ENCODE measurements around the gene PPP1R9A. TPM values are rescaled to one million over a fixed set of nuclear protein-coding genes. Genes with fewer than 3 reads are reported as not detected.
A peak's percentile ranks its signal among the peaks of the same experiment; 100 is the strongest.

The PPP1R9A gene
- total RNA-seq, 1 experiment from 2014 or later = 15.6 TPM

- intact Hi-C loops (cut with micrococcal nuclease; ENCODE audit: unreplicated experiment) = no loop called here
- CTCF ChIA-PET = no interaction called here
Observed at GRCh38 chr7:95062901-95063300, 155.5 kb downstream of the PPP1R9A start.

GRCh38 chr7:95066737-95067530, 159.5 kb downstream of the PPP1R9A start:
- DNase-seq (ENCODE audit: low spot score) = peak; percentile 77
- no peaks in the 10 kb centered on the region for H3K27me3 ChIP-seq (replicated peaks; ENCODE audit: insufficient read depth, low read depth, low read length, poor library complexity)
- ChIA-PET CTCF (no interaction called here), POLR2A (ENCODE audit: low non-redundant PET) (no interaction called here)
- no peak overlapping the region for H3K4me3 ChIP-seq (ENCODE audit: low read depth, low read length, poor library complexity, severe bottlenecking)
- H3K27ac ChIP-seq (ENCODE audit: low read depth, low read length, poor library complexity, severe bottlenecking) = peak overlapping the region; percentile 44
- BruUV-seq (replicated peaks) = no TSS peak
- no peaks in the 10 kb centered on the region for H3K36me3 ChIP-seq (ENCODE audit: insufficient read depth, low read length, poor library complexity, severe bottlenecking)
- peaks cover 13% of the 10 kb centered on the region for H3K4me1 ChIP-seq (ENCODE audit: insufficient read depth, low read length, poor library complexity, severe bottlenecking)
- TF ChIP-seq EZH2 (IDR thresholded peaks at IDR 0.05; ENCODE audit: borderline replicate concordance, low read depth, low read length, poor library complexity, severe bottlenecking) (no peak), CTCF (conservative IDR thresholded peaks at IDR 0.05; ENCODE audit: low read depth, low read length) (no peak)
- no peaks in the 10 kb centered on the region for H3K9me3 ChIP-seq (ENCODE audit: low read depth, low read length, poor library complexity, severe bottlenecking)
- intact Hi-C loops (cut with micrococcal nuclease; ENCODE audit: unreplicated experiment) = no loop called here

More at GRCh38 chr7:95062901-95063300, 155.5 kb downstream of the PPP1R9A start:
- H3K4me1 ChIP-seq (ENCODE audit: insufficient read depth, low read length, poor library complexity, severe bottlenecking) = peaks cover 13% of the 10 kb centered on the region
- no TSS peak for BruUV-seq (replicated peaks)
- no peaks in the 10 kb centered on the region for H3K27me3 ChIP-seq (replicated peaks; ENCODE audit: insufficient read depth, low read depth, low read length, poor library complexity)
- no peak for DNase-seq (ENCODE audit: low spot score)
- H3K9me3 ChIP-seq (ENCODE audit: low read depth, low read length, poor library complexity, severe bottlenecking) = no peaks in the 10 kb centered on the region
- H3K27ac ChIP-seq (ENCODE audit: low read depth, low read length, poor library complexity, severe bottlenecking) = no peak overlapping the region
- H3K4me3 ChIP-seq (ENCODE audit: low read depth, low read length, poor library complexity, severe bottlenecking) = no peak overlapping the region
- TF ChIP-seq CTCF (conservative IDR thresholded peaks at IDR 0.05; ENCODE audit: low read depth, low read length) (no peak), EZH2 (IDR thresholded peaks at IDR 0.05; ENCODE audit: borderline replicate concordance, low read depth, low read length, poor library complexity, severe bottlenecking) (no peak)
- H3K36me3 ChIP-seq (ENCODE audit: insufficient read depth, low read length, poor library complexity, severe bottlenecking) = no peaks in the 10 kb centered on the region
- POLR2A ChIA-PET (ENCODE audit: low non-redundant PET) = no interaction called here

GRCh38 chr7:95088536-95089215, 181.3 kb downstream of the PPP1R9A start:
- H3K4me3 ChIP-seq (ENCODE audit: low read depth, low read length, poor library complexity, severe bottlenecking) = no peak overlapping the region
- intact Hi-C loops (cut with micrococcal nuclease; ENCODE audit: unreplicated experiment) = no loop called here
- H3K9me3 ChIP-seq (ENCODE audit: low read depth, low read length, poor library complexity, severe bottlenecking) = no peaks in the 10 kb centered on the region
- BruUV-seq (replicated peaks) = no TSS peak
- peaks cover 5% of the 10 kb centered on the region for H3K4me1 ChIP-seq (ENCODE audit: insufficient read depth, low read length, poor library complexity, severe bottlenecking)
- no peak overlapping the region for H3K27ac ChIP-seq (ENCODE audit: low read depth, low read length, poor library complexity, severe bottlenecking)
- TF ChIP-seq EZH2 (IDR thresholded peaks at IDR 0.05; ENCODE audit: borderline replicate concordance, low read depth, low read length, poor library complexity, severe bottlenecking) (no peak), CTCF (conservative IDR thresholded peaks at IDR 0.05; ENCODE audit: low read depth, low read length) (no peak)
- DNase-seq (ENCODE audit: low spot score) = no peak
- H3K27me3 ChIP-seq (replicated peaks; ENCODE audit: insufficient read depth, low read depth, low read length, poor library complexity) = no peaks in the 10 kb centered on the region
- no peaks in the 10 kb centered on the region for H3K36me3 ChIP-seq (ENCODE audit: insufficient read depth, low read length, poor library complexity, severe bottlenecking)
- CTCF ChIA-PET = no interaction called here
- POLR2A ChIA-PET (ENCODE audit: low non-redundant PET) = no interaction called here
